Skeletal muscle tissue (tissue), 4 donors: ENCODE data around the gene BCL10. TPM values are rescaled to one million over a fixed set of nuclear protein-coding genes. Genes with fewer than 3 reads are reported as not detected.

Source experiments
- H3K27ac ChIP-seq: one replicate; pipeline ENCODE4 v1.7.0; 2013; ENCODE audit warnings: mild to moderate bottlenecking, low read depth, low read length, inconsistent platforms
- H3K27me3 ChIP-seq, 3 donors: one replicate each; pipeline ENCODE4 v1.7.0; 2013; ENCODE audit warnings: low read length in 3 of 3; ENCODE audit not compliant: control insufficient read depth in 3 of 3, insufficient read depth in 3 of 3
- H3K36me3 ChIP-seq, 3 donors: one replicate each; pipeline ENCODE4 v1.7.0; 2013; ENCODE audit warnings: low read length in 3 of 3; ENCODE audit not compliant: control insufficient read depth in 3 of 3, insufficient read depth in 3 of 3
- H3K4me1 ChIP-seq, 3 donors: one replicate each; pipeline ENCODE4 v1.7.0; 2013; ENCODE audit warnings: low read length in 3 of 3, mild to moderate bottlenecking in 3 of 3; ENCODE audit not compliant: control insufficient read depth in 3 of 3, insufficient read depth in 3 of 3
- H3K4me3 ChIP-seq, 3 donors: one replicate each; pipeline ENCODE4 v1.7.0; 2013; ENCODE audit warnings: low read length in 3 of 3
- H3K9ac ChIP-seq, 3 donors: one replicate each; pipeline ENCODE4 v1.7.0; 2013; ENCODE audit warnings: low read length in 3 of 3, mild to moderate bottlenecking in 3 of 3, moderate library complexity in 2 of 3, low read depth in 1 of 3
- H3K9me3 ChIP-seq, 3 donors: one replicate each; pipeline ENCODE4 v1.7.0; 2013; ENCODE audit warnings: low read length in 3 of 3; ENCODE audit not compliant: control insufficient read depth in 3 of 3
- total RNA-seq: library from RNA; depleted of rRNA; stranded (reverse); fragments of >200 nt; gene quantifications from one replicate; pipeline ENCODE4 v1.2.3, GENCODE V29; 2014
- donor health status: Osteomylitis.

The BCL10 gene
- total RNA-seq, 1 donor from 2014 or later, result 15.7 TPM

DNA sequence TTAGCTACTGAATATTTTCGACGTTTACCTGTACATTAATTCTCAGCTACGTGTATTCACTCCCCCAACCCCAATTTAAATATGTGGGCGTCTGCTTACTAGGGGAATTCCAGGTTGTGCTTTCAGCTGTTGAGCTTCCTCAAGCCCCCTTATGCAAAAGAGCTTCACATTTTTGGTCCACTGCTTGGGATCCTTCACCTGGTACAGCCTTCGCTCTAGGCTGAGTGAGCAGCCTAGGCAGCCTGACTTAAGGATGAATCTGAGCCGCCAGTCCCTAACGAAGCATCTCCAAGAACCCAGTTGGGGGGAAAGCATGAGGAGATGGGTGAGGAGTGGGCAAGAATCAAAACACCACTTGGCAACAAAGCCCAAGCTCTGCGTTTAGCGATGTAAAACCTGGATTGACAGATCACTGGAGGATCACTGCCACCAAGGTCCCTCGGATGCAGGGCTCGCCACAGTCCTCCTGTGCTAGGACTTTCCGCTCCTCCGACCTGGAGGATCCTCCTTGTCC is 674 bp downstream of the BCL10 start:
- H3K4me3 ChIP-seq, result peak overlapping the region; percentile 97 to 100 (median 99)
- peaks cover 0 to 8% (median 4%) of the 10 kb centered on the region in 3 donors for H3K36me3 ChIP-seq
- H3K4me1 ChIP-seq, result peaks cover 15 to 32% (median 19%) of the 10 kb centered on the region in 3 donors
- H3K9ac ChIP-seq, result peak overlapping the region; percentile 93 to 99 (median 97)
- no peaks in the 10 kb centered on the region for H3K27me3 ChIP-seq
- peak overlapping the region; percentile 96 for H3K27ac ChIP-seq
- H3K9me3 ChIP-seq, result no peaks in the 10 kb centered on the region

DNA sequence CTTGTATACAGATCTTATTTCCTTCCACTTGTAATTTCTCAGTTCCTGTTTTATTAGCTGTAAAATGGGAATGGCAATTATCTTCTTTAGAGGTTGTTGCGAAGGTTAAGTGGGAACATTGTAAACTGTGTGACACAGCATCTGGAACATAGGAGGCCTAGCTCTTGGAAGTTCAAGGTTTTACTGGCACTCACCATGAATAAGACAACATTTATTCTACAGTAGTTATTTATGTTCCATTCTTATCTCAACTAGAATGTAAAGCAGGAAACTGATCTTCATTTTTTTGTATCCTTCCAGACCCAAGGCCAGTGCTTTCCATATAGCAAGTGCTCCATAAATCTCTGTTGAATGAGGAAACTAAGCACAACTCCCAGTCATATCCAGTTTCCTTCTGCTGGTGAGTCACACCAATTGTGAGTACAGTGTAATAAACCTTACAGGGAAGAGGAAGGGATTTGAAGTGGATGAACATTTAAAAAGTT is 1.4 kb downstream of the BCL10 start:
- H3K9ac ChIP-seq, result peak overlapping the region in 2 of 3 donors; percentile 93 to 97
- H3K36me3 ChIP-seq, result peaks cover 2 to 14% (median 12%) of the 10 kb centered on the region in 3 donors
- peaks cover 15 to 32% (median 19%) of the 10 kb centered on the region in 3 donors for H3K4me1 ChIP-seq
- no peaks in the 10 kb centered on the region for H3K27me3 ChIP-seq
- no peaks in the 10 kb centered on the region for H3K9me3 ChIP-seq
- H3K27ac ChIP-seq, result peak overlapping the region; percentile 96
- peak overlapping the region; percentile 97 to 100 (median 99) for H3K4me3 ChIP-seq

DNA sequence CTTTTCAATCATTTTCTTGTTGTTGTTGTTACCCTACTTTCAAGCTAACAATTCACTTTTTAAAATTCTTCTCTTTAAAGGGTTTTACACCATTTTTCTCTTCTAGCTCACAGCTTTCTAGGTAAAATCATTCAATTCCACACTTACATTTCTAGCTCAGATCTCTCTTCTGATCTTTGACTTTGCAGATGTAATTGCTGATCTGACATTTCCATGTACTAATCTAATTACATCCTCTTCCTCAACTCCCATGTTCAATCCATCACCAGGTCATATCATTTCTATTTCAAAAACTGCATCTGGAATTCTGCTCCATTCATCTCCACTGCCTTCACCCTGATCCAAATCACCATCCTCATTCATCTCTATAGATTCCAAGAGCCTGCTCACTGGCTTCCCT is 3.0 kb downstream of the BCL10 start:
- Histone ChIP-seq H3K27me3 (no peaks in the 10 kb centered on the region), H3K36me3 (peaks cover 6 to 27% (median 26%) of the 10 kb centered on the region in 3 donors), H3K9me3 (no peaks in the 10 kb centered on the region), H3K4me3 (no peak overlapping the region), H3K9ac (no peak overlapping the region), H3K4me1 (peaks cover 15 to 24% (median 19%) of the 10 kb centered on the region in 3 donors), H3K27ac (no peak overlapping the region)

DNA sequence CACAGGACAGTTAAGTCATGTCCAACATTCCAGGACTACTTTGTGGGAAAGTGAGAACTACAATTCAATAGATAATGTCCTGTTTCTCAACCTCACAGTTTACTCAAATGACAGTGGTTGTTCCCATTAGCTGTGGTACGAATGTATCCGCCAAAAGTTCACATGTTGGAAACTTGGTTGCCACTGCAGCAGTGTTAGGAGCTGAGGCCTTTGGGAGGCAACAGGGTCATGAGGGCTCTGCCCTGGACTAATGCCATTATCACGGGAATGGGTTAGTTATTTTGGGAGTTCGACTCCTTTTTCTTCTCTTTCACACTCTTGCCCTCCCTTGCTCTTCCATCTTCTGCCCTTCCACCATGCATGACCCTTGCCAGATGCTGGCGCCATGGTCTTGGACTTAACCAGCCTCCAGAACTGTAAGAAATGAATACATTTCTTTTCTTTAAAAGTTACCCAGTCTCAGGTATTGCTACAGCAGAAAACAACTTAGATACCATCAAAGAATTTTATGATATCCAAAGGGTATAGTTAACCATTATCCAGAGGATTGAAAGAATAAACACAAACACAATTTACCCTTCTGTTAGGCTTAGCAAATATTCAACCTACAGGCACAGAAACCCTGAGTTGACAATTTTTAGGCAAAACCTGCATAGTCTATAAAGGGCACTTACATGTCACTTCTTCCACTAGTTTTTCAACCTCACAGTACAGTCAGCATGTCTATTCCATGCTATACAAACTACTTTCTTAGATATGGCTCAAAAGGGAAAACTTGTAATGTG is 7.4 kb downstream of the BCL10 start:
- Histone ChIP-seq H3K36me3 (peaks cover 10 to 48% (median 34%) of the 10 kb centered on the region in 3 donors), H3K9me3 (no peaks in the 10 kb centered on the region), H3K9ac (no peak overlapping the region), H3K27ac (no peak overlapping the region), H3K4me1 (peaks cover 2 to 4% (median 3%) of the 10 kb centered on the region in 3 donors), H3K4me3 (no peak overlapping the region), H3K27me3 (no peaks in the 10 kb centered on the region)

DNA sequence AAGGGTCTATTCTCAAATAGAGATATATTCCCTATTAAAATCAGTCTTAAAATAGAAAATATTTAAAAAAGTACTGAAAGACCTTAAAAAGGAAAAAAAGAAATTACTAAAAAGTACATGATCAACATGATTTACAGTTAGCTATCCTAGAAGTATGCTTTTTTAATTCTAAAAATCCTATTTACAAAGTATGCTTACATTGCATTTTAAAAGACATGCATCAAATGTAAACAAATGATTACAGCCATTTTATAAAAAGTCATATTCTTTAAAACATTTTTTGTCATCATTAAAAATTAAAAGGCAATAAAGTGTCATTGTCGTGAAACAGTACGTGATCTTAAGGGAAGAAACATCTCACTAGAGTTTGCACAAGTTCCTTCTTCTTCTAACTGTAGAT is 9.1 kb downstream of the BCL10 start:
- H3K4me3 ChIP-seq, result no peak overlapping the region
- H3K9me3 ChIP-seq, result no peaks in the 10 kb centered on the region
- H3K36me3 ChIP-seq, result peaks cover 10 to 46% (median 34%) of the 10 kb centered on the region in 3 donors
- no peak overlapping the region for H3K9ac ChIP-seq
- no peaks in the 10 kb centered on the region for H3K4me1 ChIP-seq
- no peaks in the 10 kb centered on the region for H3K27me3 ChIP-seq
- H3K27ac ChIP-seq, result no peak overlapping the region

DNA sequence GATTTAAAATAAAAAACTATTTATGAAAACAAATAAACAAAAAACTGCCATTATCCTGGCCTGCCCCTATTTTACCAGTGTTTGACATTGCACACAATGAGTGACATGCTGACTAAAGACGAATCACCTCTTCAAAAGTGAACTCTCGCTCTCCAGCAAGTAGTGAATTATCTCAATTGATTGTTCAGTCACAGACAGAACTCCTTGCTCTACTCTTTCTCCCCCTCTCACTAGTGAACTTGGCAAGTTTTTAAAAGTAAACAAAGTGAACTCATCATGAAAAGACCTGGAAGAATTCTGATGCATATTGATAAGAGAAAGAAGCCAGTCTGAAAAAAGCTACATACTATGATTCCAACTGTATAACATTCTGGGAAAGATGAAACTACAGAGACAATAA is 12.3 kb downstream of the BCL10 start:
- Histone ChIP-seq H3K27me3 (no peaks in the 10 kb centered on the region), H3K4me1 (peaks cover 4 to 6% (median 5%) of the 10 kb centered on the region in 3 donors), H3K4me3 (no peak overlapping the region), H3K36me3 (peaks cover 11 to 26% (median 14%) of the 10 kb centered on the region in 3 donors), H3K9me3 (no peaks in the 10 kb centered on the region), H3K27ac (no peak overlapping the region), H3K9ac (no peak overlapping the region)

DNA sequence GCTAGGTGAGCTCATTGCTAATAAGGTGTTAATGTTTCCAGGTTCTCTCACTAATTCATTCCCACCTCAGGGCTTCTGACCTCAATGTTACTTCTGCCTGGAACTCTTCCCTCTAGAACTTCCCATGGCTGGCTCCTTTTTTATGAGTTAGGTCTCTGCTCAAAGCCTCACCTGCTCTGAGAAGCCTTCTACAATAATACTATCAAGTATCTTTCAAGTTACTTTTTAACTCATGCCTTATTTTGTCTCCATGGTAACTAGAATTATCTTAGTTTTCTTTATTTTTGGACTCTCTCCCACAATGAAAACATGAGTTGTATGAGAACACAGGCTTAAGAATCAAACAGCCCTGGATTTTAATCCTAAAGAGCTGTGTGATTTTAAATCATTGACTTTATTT is 13.4 kb downstream of the BCL10 start:
- Histone ChIP-seq H3K27ac (no peak overlapping the region), H3K4me3 (no peak overlapping the region), H3K36me3 (peaks cover 6 to 21% (median 6%) of the 10 kb centered on the region in 3 donors), H3K27me3 (no peaks in the 10 kb centered on the region), H3K9ac (no peak overlapping the region), H3K9me3 (no peaks in the 10 kb centered on the region), H3K4me1 (peaks cover 12 to 15% (median 12%) of the 10 kb centered on the region in 3 donors)

DNA sequence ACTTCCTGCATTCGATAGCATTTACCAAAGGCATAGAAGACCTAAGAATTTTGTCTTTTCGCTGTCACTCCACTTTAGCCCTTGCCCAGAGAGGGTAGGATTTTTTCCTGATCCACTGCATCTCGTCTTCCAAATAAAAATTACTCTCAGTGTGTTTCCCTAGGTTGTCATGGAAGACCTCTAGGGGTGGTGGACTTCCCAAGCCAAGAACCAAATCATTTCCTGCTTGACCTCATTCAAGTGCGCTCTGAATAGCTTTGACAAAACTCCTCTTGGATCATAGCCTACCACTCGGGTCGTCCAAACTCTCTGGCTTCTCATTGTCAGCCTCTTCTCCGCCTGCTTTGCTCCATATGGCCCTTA is 16.5 kb downstream of the BCL10 start:
- Histone ChIP-seq H3K36me3 (peaks cover 0 to 5% (median 2%) of the 10 kb centered on the region in 3 donors), H3K4me1 (peaks cover 12 to 20% (median 17%) of the 10 kb centered on the region in 3 donors), H3K27me3 (no peaks in the 10 kb centered on the region), H3K9ac (peak overlapping the region; percentile 73 to 94 (median 85)), H3K27ac (peak overlapping the region; percentile 71), H3K4me3 (peak overlapping the region; percentile 77 to 94 (median 91)), H3K9me3 (no peaks in the 10 kb centered on the region)

DNA sequence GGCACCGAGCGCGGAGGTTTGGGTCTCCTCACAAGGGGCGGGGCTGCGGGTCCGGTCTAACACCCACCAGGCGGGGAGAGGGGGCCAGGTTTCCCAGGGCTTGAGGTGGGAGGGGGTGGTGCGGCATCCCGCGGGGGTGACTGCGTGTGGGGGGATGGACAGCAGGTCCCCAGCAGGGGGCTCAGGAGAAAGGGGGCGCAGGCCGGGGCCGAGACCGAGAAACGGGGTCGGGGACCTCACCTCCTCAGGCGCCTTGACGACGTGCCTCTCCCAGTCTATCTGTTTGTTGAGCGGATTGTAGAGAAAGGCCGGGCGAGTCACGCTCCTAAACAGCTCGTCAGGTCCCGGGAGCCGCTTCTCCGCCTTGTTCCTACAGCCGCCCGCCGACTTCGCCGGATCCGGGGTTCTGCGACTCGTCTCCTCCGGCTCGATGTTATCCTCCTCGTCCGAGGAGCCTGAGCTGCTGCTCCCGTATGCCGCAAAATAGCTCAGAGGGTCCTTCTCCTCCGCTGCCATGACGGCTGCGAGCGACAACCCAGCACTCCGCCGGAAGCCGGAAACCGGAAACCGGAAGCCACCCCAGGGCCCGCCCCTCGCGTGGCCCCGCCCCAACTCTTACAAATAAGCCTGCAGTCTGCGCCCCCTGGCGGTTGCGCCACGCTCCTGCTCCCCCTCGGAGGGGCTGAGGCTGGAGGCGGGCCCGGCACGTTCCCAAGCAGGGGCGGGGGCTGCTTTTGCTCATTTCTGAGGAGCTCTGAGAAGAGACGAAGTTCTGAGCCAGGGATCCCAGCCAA is 17.1 kb downstream of the BCL10 start, which contains the start of gene C1orf52:
C1orf52 (minus strand) TSS at position 545 of the 794 bp plus-strand sequence; CDS start at position 516, 29 bp downstream.
- H3K9ac ChIP-seq, result peak within 1 kb of the TSS; percentile 85 to 94 (median 85)
- peak within 1 kb of the TSS; percentile 86 to 94 (median 91) for H3K4me3 ChIP-seq
- H3K27me3 ChIP-seq, result no peaks in the 10 kb centered on the region
- H3K9me3 ChIP-seq, result no peaks in the 10 kb centered on the region
- peaks cover under 1 to 5% (median 2%) of the 10 kb centered on the region in 3 donors for H3K36me3 ChIP-seq
- peak within 1 kb of the TSS; percentile 71 for H3K27ac ChIP-seq
- peaks cover 12 to 20% (median 17%) of the 10 kb centered on the region in 3 donors for H3K4me1 ChIP-seq
